Measurements from ENCODE around the gene ALG12.
"Not testable (repeated sequence)": the region's sequence is repeated elsewhere in the genome, so short reads cannot be mapped to it uniquely, and the experiment has no call there.

ALG12 gene

DNA sequence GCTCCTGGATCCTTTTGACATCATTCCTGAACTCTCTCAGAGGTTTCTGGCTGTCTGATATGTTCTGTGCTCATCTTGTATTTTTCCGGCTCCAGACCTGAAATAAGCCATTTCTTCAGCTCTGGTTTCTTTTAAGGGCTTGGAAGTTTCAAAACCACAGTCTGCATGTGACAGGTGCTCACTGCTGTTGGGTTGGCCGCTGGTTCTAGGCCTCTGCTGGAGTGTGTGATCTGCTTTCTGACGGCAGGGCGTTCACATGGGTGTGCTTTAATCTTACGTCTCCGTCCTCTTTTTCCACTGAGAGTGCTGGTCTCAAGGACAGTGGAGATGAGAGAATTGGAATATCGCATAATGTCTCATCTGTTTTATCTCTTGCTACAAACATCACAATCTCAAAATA, 54.3 kb downstream of the ALG12 start:
- DNase-seq, result no peak

DNA sequence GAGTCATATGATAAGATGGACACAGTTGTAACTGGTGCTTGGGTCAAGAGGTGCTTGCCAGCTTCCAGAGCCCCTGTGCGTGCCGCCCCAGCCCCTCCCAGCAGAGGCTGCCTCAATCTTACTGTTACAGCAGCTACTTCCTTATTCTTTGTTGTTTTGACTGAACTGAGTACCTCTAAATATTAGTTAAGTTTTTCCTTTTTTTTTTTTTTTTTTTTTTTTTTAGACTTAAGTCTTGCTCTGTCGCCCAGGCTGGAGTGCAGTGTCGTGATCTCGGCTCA, 55.8 kb downstream of the ALG12 start:
- no peak for DNase-seq

DNA sequence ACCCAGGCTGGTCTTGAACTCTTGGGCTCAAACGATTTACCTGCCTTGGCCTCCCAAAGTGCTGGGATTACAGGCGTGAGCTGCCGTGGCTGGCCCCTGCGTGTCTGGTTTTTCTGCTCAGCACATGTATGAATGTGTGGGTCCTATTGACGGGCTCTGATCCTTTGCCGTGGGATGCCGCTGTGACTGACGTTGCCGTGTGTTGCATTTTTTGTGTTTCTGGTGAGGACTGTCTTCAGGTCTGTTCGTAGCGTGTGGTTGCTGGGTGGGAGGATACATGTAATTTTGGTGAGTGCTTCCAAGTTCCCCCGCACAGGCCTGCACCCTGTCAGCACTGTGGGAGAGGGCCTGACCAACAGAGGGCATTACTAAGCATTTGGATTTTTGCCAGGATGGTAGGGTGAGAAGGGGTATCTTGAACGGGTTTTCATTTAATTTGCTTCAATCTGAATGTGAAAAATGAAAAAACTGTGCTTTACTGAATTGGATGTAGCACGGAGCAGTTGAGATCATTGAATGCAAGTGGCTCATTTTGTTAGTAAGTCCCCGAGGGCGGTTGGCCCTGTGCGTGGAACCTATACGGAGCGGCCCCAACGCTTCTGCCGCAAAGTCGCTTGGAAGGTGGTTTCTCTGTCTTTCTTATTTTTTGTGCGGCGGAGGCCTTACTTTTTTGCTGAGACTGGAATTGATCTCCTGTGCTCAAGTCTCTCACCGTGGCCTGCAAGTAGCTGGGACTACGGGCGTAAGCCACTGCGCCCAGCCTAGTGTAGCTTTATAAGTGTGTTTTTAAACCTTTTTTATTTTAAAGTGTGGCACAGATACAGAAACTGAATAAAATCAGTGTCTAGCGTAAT, 56.4 kb downstream of the ALG12 start:
- no peak for DNase-seq

DNA sequence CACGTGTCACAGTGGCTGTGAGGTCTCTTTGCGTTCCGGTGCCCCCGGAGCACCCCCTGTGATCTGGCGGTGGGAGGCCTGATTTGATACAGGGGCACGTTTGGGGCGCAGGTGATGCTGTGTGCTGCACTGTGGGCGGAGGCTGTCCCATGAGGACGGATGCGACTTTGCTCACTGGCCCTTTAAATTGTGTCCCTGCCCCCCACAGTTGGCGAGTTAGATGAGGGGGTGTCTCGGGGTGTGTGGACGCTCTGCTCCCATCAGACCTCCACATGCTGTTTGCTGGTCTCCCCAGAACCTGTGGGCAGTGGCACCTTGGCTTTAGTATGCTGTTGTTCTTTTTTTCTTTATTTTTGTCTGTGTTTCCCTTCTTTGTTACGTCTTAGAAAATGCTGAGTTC, 59.4 kb downstream of the ALG12 start:
- DNase-seq, result no peak

DNA sequence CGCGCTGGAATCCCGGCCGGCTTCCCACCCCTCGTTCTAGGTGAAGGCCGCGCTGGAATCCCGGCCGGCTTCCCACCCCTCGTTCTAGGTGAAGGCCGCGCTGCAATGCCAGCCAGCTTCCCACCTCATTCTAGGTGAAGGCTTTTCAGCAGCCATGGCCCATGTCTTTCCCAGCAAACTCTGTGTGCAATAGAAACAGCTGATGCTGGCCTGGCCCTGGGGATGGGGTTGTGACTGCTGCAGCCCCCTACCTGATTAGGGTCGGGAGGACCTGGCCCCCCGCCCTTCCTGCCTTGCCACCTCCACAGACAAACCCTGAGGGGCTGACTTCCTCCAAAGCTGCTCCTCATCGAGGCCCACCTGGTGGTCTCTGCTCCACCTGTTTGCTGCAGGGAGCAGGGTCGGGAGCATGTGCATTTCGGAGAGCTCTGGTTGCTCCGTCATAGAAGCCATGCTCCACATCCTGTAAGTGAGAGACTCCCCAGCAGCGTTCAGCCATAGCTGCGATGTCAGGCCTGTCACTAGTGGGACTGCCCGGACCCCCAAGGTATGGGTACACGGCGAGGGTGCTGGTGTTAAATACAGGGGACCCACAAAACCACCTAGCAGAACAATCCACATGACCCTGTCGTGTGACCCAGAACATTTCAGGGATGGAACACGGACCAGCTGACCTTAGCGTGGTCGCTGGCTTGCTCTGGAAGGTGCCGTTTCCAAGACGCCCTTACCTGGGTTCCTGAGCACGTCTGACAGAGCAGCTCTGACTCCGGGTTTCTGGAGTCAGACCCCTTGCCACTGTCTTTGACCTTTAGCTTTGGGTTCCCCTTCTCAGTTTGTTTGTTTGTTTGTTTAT, 61.2 kb downstream of the ALG12 start:
- DNase-seq, result no peak

DNA sequence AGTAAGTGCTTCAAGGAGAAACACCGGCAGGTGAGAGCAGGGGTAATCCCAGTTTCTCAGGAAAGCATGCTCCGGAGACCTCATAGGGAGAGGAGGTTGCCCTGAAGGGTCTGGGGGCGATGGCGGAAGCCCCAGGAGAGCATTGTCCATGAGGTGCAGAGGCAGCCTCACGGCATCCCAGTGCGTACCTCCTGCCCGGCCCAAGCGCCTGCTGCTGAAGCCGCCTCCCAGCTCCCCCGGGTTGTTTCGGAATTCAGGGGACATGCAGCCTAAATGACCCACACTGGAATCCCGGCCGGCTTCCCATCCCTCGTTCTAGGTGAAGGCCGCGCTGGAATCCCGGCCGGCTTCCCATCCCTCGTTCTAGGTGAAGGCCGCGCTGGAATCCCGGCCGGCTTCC, 61.9 kb downstream of the ALG12 start:
- no peak for DNase-seq

DNA sequence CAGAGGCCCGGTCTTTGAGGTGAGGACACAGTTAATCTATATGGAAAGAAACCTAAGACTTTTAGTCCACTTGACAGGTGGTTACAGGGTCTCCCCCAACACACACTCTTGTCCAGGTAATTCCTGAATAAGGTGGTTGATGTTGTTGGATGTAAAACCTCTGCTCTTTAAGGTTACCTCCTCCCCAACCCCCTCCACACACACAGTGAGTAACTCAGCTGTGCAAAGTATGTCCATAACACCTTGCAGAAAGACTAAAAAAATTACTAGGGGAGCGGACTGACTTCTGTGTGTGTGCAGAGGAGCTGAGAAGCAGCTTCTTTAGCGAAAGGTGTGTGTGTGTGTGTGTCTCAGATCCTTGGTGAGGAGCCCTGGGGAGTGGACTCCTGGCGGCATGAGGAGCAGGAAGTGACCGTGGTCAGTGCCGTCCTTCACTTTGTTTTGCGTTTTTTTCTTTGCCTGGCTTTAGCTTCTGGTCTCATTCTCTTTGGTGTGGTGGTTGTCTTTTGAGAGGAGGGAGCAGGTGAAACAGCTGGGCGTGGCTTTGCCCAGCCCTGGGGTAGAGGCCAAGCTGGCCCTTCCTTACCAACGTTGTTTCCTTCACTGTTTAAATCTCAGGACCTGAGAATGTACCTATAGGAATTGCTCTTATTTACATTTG, 62.9 kb downstream of the ALG12 start:
- no peak for DNase-seq

DNA sequence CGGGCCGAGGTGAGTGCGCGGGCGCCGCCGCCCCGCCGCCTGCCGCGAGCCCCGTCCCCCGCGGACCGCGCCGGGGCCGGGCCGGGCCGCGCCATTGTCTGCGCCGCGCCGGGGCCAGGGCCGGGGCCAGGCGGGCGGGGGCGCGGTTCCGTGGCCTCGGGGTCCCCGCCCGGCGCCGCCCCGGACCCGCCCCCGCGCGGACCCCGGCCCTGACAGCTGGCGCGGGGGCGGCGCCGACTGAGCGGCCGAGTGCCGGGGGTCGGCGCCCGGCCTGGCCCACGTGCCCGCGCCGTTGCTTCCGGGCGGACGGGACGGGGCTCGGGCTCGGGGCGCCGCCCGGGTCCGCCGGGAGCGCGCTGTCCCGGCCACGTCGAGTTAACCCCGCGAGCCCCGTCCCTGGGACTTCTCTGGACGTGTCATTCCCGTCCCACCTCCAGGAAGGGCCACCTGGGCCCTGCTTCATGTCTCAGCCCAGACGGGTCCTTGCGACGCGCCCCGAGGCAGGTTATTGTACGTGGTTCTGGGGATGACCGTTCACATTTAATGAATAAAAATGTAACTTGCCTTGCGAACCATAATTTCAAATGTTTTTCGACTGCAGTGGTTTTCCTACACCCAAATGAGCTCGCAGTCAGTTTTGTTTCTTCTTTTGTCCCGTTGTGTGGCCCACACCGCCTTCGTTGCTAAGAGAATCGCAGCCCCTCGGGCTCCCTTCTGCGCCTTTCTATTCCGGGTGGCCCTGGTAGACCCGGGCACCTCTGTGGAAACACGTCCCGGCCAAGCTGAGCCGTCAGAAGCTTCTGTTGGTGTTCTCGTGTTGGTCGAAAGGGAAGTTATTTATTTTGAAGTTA, 64.0 kb downstream of the ALG12 start:
- DNase-seq, result peak; percentile 70

DNA sequence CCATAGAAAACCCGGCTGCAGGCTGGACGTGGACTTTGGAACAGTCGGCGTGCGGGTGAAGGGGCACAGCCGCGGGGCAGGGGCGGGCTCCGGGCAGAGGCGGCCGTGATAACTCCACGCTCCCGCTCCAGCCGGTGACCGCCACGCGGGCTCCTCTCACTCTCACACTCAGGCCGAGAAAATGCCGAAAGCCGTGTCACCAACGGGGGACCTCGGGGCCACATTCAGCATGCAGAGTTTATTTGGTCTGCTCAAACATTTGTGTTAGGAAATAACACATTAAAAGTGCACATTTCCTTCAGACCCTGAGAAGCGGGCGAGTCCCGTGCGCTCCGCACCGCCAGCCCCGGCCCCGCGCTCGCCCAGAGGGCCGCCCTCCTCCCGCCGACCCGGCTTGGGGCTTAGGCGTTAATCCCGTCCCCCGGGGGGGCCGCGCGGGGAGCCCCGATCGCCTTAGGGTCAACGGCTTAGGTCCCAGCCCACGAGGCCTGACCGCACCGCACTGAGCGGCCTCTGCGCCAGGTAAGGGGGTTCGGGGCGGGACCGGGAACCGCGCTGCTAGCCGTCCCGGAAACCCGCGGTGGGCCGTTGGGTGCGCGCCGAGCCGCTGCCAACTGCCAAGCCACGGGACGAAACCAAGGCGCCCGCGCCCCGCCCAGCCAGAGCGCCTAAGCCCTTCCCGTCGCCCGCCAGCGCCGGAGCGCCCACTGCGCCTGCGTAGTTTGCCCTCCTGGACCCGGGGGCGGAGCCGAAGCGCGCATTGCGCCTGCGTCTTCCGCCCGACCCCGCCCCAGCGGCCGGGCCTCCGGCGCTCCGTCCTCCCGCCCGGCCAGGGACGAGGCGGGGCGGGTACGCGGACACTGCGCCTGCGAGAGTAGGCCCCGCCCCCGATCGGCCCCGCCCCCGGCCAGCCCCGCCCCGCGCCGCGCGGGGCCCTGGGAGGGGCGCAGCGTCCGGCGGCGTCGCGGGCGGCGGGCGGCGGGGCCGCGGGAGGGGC, 65.0 kb downstream of the ALG12 start, which contains the start of gene ZBED4:
Gene ZBED4, plus strand, starts transcription at position 947 of the 997 bp plus-strand sequence. CDS start 29,819 bp downstream, outside the sequence.
- DNase-seq, result peak; percentile 99

DNA sequence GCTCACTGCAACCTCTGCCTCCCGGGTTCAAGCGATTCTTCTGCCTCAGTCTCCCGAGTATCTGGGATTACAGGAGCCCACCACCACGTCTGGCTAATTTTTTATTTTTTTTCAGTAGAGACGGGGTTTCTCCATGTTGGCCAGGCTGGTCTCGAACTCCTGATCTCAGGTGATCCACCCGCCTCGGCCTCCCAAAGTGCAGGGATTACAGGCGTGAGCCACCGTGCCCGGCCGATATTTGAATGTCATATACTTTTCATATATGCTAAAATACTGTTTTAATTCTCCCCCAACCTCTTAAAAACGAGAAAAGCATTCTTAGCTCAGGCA, 65.7 kb downstream of the ALG12 start:
- not testable (repeated sequence) for DNase-seq

DNA sequence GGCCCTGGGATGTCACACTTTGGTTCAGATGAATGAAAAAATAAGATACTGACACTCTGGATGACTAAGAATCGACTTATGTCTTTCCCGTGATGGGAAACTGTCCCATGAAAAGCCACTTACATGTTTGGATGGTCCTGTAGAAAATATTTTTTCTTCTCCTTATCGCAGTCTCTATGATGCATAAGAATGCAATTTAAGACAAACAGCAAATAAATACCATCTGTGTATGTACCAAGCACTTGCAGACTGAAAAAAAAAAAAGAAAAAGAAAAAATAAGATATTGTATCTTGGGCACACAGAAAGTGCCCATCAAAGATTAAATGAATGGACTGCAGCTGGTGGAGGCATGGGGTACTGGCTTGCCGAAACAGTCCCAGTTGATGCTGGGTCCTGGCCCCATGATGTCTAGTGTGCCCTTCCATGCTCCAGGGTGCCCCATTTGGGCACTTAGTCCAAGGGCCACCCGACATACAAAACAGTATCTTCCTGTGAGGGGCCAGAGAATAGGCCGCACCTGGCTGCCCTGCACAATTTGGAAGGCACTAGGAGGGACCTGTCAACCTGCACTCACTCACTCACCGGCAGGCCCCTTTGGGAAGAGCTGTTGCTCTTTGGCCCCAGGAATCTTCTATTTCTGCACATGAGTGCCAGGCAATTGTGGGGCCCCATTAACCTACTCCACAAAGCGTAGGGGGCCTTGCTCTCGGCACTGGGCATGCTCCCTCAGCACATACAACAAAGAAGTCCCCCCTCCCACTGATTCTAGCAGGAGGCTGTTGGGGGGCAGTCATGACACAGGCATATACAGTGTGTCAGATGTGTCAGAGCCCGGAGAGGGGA, 67.1 kb downstream of the ALG12 start:
- no peak for DNase-seq
